Neural cell (in vitro differentiated cells): Measurements from ENCODE around the gene GSTP1. TPM values are rescaled to one million over a fixed set of nuclear protein-coding genes. Genes with fewer than 3 reads are reported as not detected.

ENCODE experiments used
- H2AFZ ChIP-seq: fragments of 200-600, 300-800 bp; sonication (generic), shearing (Covaris generic); 2 replicates; pipeline ENCODE4 v1.6.0; 2014; ENCODE audit warnings: low read depth, mild to moderate bottlenecking, antibody characterized with exemption, low read length, moderate library complexity
- H3F3A ChIP-seq: fragments of 200-600 bp; shearing (Covaris generic); 2 replicates; pipeline ENCODE4 v1.6.1; 2016; ENCODE audit warnings: mild to moderate bottlenecking, moderate library complexity, mixed read lengths, antibody characterized with exemption, low read length; ENCODE audit not compliant: insufficient read depth, poor library complexity, severe bottlenecking
- H3K27ac ChIP-seq: fragments of 200-600, 300-800 bp; sonication (generic), shearing (Covaris generic); 2 replicates; pipeline ENCODE4 v1.5.1; 2014; ENCODE audit warnings: mild to moderate bottlenecking, low read length, moderate library complexity
- H3K27me3 ChIP-seq: fragments of 300-800, 200-600 bp; sonication (generic), shearing (Covaris generic); 2 replicates; pipeline ENCODE4 v1.6.0; 2014; ENCODE audit warnings: mild to moderate bottlenecking, low read depth, low read length, moderate library complexity; ENCODE audit not compliant: insufficient read depth
- H3K36me3 ChIP-seq: fragments of 300-800, 200-600 bp; sonication (generic), shearing (Covaris generic); 2 replicates; pipeline ENCODE4 v1.5.1; 2014; ENCODE audit warnings: mild to moderate bottlenecking, antibody characterized with exemption, low read length, moderate library complexity; ENCODE audit not compliant: insufficient read depth
- H3K4me2 ChIP-seq: fragments of 300-800, 200-600 bp; sonication (generic), shearing (Covaris generic); 2 replicates; pipeline ENCODE4 v1.6.0; 2014; ENCODE audit warnings: mild to moderate bottlenecking, low read length
- H3K4me3 ChIP-seq: fragments of 300-800, 200-600 bp; sonication (generic), shearing (Covaris generic); 2 replicates; pipeline ENCODE4 v1.5.1; 2014; ENCODE audit warnings: mild to moderate bottlenecking, low read length, moderate library complexity
- H3K79me2 ChIP-seq: fragments of 200-600 bp; shearing (Covaris generic); replicated peaks from 2 replicates; pipeline ENCODE4 v1.6.0; 2014; ENCODE audit warnings: mild to moderate bottlenecking, low read length, moderate library complexity; ENCODE audit not compliant: insufficient read depth
- H3K9ac ChIP-seq: fragments of 300-800, 200-600 bp; sonication (generic), shearing (Covaris generic); 2 replicates; pipeline ENCODE4 v1.6.1; 2016; ENCODE audit warnings: mild to moderate bottlenecking, low read length, mixed read lengths
- H3K9me2 ChIP-seq: fragments of 200-600 bp; shearing (Covaris generic); 2 replicates; pipeline ENCODE4 v1.6.1; 2016; ENCODE audit warnings: mild to moderate bottlenecking, low read length, mixed read lengths; ENCODE audit not compliant: insufficient read depth
- H3K9me3 ChIP-seq: fragments of 200-600, 300-800 bp; sonication (generic), shearing (Covaris generic); 2 replicates; pipeline ENCODE4 v1.6.1; 2016; ENCODE audit warnings: mild to moderate bottlenecking, mixed run types, low read length, moderate library complexity, mixed read lengths
- H4K20me1 ChIP-seq: fragments of 200-600 bp; shearing (Covaris generic); 2 replicates; pipeline ENCODE4 v1.6.1; 2016; ENCODE audit warnings: mild to moderate bottlenecking, mixed run types; ENCODE audit not compliant: insufficient read depth
- EP300 ChIP-seq: fragments of 450-650 bp; conservative IDR thresholded peaks from 2 replicates; pipeline ENCODE4 v1.6.1; 2014; ENCODE audit warnings: antibody characterized with exemption, mild to moderate bottlenecking, moderate library complexity; ENCODE audit not compliant: poor library complexity, severe bottlenecking
- EZH2 ChIP-seq: fragments of 200-600, 300-800 bp; shearing (Covaris generic), sonication (generic); IDR thresholded peaks from 2 replicates; pipeline ENCODE4 v1.6.1; 2014; ENCODE audit warnings: antibody characterized with exemption, low read length, borderline replicate concordance, mild to moderate bottlenecking; ENCODE audit not compliant: insufficient read depth, poor library complexity, severe bottlenecking
- MXI1 ChIP-seq: fragments of 450-650 bp; conservative IDR thresholded peaks from 2 replicates; pipeline ENCODE4 v1.6.1; 2014; ENCODE audit warnings: antibody characterized with exemption, mild to moderate bottlenecking; ENCODE audit not compliant: poor library complexity, severe bottlenecking
- POLR2AphosphoS5 ChIP-seq: IDR thresholded peaks from 2 replicates; pipeline ENCODE4 v1.6.1; 2012
- RAD21 ChIP-seq: fragments of 450-650 bp; conservative IDR thresholded peaks from 2 replicates; pipeline ENCODE4 v1.6.1; 2014; ENCODE audit warnings: antibody characterized with exemption, mild to moderate bottlenecking, moderate library complexity
- SMC3 ChIP-seq: fragments of 450-650 bp; conservative IDR thresholded peaks from 2 replicates; pipeline ENCODE4 v1.6.1; 2014; ENCODE audit warnings: antibody characterized with exemption, mild to moderate bottlenecking, moderate library complexity; ENCODE audit not compliant: poor library complexity
- TAF1 ChIP-seq: IDR thresholded peaks from 2 replicates; pipeline ENCODE4 v1.6.1; 2012; ENCODE audit warnings: low read depth
- polyA plus RNA-seq: library from polyadenylated mRNA; depleted of rRNA; stranded (reverse); fragments of >200 nt; gene quantifications from 2 replicates; pipeline ENCODE4 v1.2.3, GENCODE V29; 2014
- TF ChIP-seq, protein P1 (sequence below): IDR thresholded peaks from 2 replicates; pipeline ENCODE4 v1.6.1; 2012; ENCODE audit warnings: borderline replicate concordance
- TF ChIP-seq, protein P2 (sequence below): fragments of 450-650 bp; IDR thresholded peaks from 2 replicates; pipeline ENCODE4 v1.5.1; 2014; ENCODE audit warnings: antibody characterized with exemption, mild to moderate bottlenecking, moderate library complexity; ENCODE audit not compliant: poor library complexity, severe bottlenecking

Gene GSTP1
- polyA plus RNA-seq, 1 donor from 2014 or later, result 94.6 TPM

DNA sequence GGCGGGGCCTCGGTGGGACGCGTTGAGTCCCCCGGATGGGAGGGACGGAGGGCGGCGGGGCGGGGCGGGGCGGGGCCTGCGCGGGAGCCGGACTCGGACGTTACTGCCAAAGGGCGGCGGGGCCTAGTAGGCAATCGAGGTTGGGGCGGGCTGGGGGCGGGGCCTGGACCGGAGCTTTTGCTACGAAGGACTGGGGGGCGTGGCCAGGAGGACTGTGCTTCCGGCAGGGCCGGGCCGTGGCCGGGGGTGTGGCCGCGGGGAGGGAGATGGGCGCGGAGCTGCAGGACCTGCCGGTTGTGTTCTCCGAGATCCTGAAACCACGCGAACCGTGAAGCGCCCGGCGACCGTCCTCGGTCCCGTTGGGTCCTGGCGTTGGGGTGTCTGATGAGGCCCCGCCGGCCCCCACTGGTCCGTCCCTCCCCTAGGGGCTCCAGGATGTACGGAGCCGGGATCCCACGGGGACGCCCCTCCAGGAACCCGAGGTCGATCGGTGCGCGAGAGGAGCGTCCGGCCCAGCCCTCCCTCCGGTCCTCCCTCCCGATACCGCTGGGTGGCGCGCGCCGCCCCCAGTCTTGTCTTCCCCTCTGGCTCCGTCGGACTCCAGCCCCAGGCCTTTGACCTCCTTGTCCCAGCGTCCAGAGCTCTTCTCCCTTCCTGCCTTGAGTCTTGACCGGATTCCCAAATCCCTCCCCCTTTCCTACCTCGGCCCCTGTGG lies 46.8 kb downstream of the GSTP1 start:
- Histone ChIP-seq H3K9me3 (no peaks in the 10 kb centered on the region), H3F3A (no peaks in the 10 kb centered on the region), H3K36me3 (no peaks in the 10 kb centered on the region), H3K4me3 (peak overlapping the region; percentile 98), H3K27ac (peak overlapping the region; percentile 59), H4K20me1 (no peaks in the 10 kb centered on the region), H3K27me3 (no peaks in the 10 kb centered on the region), H3K4me2 (peak overlapping the region; percentile 57), H3K79me2 (no peaks in the 10 kb centered on the region), H3K9ac (peak overlapping the region; percentile 91), H2AFZ (peak overlapping the region; percentile 94), H3K9me2 (no peaks in the 10 kb centered on the region)
- no peak for TF ChIP-seq TAF1
- TF ChIP-seq POLR2AphosphoS5, result peak; percentile 66
- TF ChIP-seq, protein P1, sequence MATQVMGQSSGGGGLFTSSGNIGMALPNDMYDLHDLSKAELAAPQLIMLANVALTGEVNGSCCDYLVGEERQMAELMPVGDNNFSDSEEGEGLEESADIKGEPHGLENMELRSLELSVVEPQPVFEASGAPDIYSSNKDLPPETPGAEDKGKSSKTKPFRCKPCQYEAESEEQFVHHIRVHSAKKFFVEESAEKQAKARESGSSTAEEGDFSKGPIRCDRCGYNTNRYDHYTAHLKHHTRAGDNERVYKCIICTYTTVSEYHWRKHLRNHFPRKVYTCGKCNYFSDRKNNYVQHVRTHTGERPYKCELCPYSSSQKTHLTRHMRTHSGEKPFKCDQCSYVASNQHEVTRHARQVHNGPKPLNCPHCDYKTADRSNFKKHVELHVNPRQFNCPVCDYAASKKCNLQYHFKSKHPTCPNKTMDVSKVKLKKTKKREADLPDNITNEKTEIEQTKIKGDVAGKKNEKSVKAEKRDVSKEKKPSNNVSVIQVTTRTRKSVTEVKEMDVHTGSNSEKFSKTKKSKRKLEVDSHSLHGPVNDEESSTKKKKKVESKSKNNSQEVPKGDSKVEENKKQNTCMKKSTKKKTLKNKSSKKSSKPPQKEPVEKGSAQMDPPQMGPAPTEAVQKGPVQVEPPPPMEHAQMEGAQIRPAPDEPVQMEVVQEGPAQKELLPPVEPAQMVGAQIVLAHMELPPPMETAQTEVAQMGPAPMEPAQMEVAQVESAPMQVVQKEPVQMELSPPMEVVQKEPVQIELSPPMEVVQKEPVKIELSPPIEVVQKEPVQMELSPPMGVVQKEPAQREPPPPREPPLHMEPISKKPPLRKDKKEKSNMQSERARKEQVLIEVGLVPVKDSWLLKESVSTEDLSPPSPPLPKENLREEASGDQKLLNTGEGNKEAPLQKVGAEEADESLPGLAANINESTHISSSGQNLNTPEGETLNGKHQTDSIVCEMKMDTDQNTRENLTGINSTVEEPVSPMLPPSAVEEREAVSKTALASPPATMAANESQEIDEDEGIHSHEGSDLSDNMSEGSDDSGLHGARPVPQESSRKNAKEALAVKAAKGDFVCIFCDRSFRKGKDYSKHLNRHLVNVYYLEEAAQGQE, result peak; percentile 24
- no peak for TF ChIP-seq EP300
- peak; percentile 70 for TF ChIP-seq RAD21
- TF ChIP-seq MXI1, result peak; percentile 43
- TF ChIP-seq SMC3, result peak; percentile 78
- TF ChIP-seq, protein P2, sequence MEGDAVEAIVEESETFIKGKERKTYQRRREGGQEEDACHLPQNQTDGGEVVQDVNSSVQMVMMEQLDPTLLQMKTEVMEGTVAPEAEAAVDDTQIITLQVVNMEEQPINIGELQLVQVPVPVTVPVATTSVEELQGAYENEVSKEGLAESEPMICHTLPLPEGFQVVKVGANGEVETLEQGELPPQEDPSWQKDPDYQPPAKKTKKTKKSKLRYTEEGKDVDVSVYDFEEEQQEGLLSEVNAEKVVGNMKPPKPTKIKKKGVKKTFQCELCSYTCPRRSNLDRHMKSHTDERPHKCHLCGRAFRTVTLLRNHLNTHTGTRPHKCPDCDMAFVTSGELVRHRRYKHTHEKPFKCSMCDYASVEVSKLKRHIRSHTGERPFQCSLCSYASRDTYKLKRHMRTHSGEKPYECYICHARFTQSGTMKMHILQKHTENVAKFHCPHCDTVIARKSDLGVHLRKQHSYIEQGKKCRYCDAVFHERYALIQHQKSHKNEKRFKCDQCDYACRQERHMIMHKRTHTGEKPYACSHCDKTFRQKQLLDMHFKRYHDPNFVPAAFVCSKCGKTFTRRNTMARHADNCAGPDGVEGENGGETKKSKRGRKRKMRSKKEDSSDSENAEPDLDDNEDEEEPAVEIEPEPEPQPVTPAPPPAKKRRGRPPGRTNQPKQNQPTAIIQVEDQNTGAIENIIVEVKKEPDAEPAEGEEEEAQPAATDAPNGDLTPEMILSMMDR, result peak; percentile 94
- no peak for TF ChIP-seq EZH2

DNA sequence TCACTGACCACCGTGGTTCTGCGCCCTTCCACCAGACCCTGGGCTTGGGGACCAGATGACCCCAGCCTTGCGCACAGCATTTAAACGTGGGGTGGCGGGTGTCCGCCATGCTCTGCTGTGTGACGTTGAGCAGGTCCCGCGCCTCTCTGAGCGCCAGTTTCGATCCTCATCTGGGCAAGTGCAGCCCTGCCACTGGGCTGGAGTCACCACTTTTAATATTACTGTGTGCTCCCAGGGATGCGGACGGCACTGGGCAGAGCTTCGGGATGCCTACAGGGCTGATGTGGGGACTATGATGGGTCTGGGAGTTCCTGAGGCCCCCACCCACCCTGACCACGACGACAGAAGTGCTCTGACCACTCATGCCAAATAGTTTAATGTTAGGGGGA lies 47.3 kb downstream of the GSTP1 start:
- Histone ChIP-seq H3K36me3 (no peaks in the 10 kb centered on the region), H3K27ac (peak overlapping the region; percentile 59), H3K9ac (peak overlapping the region; percentile 91), H3K79me2 (no peaks in the 10 kb centered on the region), H3K4me3 (peak overlapping the region; percentile 98), H3K9me3 (no peaks in the 10 kb centered on the region), H4K20me1 (no peaks in the 10 kb centered on the region), H3K27me3 (no peaks in the 10 kb centered on the region), H3K4me2 (peak overlapping the region; percentile 57), H2AFZ (peak overlapping the region; percentile 94), H3K9me2 (no peaks in the 10 kb centered on the region), H3F3A (no peaks in the 10 kb centered on the region)
- TF ChIP-seq EP300, result no peak
- no peak for TF ChIP-seq EZH2
- peak; percentile 27 for TF ChIP-seq MXI1
- peak; percentile 53 for TF ChIP-seq SMC3
- peak; percentile 19 for TF ChIP-seq RAD21
- TF ChIP-seq, protein P2, result no peak
